ENCODE results near the gene VPS39. TPM values are rescaled to one million over a fixed set of nuclear protein-coding genes. Genes with fewer than 3 reads are reported as not detected.
A peak's percentile ranks its signal among the peaks of the same experiment; 100 is the strongest.

Gene VPS39
- total RNA-seq, 1 donor from 2014 or later: 79.9 TPM

GRCh38 chr15:42185801-42186200 is 22.3 kb downstream of the VPS39 start:
- peaks cover 99% of the 10 kb centered on the region for H3K36me3 ChIP-seq
- no peak overlapping the region for H3K4me3 ChIP-seq
- no peaks in the 10 kb centered on the region for H3K4me1 ChIP-seq
- no peak for TF ChIP-seq CTCF (IDR thresholded peaks at IDR 0.05)
- H3K27ac ChIP-seq: no peak overlapping the region
- no peak for DNase-seq
- intact Hi-C loops (cut with DNase I): no loop called here
- no peak for ATAC-seq
- no peaks in the 10 kb centered on the region for H3K9me3 ChIP-seq
- no peaks in the 10 kb centered on the region for H3K27me3 ChIP-seq (ENCODE audit: low read depth)

GRCh38 chr15:42184736-42185135 is 23.4 kb downstream of the VPS39 start:
- Histone ChIP-seq H3K4me1 (no peaks in the 10 kb centered on the region), H3K4me3 (no peak overlapping the region), H3K27ac (no peak overlapping the region), H3K27me3 (ENCODE audit: low read depth) (no peaks in the 10 kb centered on the region), H3K36me3 (peaks cover 99% of the 10 kb centered on the region), H3K9me3 (no peaks in the 10 kb centered on the region)
- ATAC-seq (no peak), DNase-seq (no peak)
- intact Hi-C loops (cut with DNase I): no loop called here
- no peak for TF ChIP-seq CTCF (IDR thresholded peaks at IDR 0.05)

GRCh38 chr15:42184296-42184695 is 23.8 kb downstream of the VPS39 start:
- no peak for TF ChIP-seq CTCF (IDR thresholded peaks at IDR 0.05)
- no peak overlapping the region for H3K4me3 ChIP-seq
- peaks cover 98% of the 10 kb centered on the region for H3K36me3 ChIP-seq
- ATAC-seq: peak; percentile 68 to 78
- intact Hi-C loops (cut with DNase I): no loop called here
- no peak overlapping the region for H3K27ac ChIP-seq
- no peaks in the 10 kb centered on the region for H3K27me3 ChIP-seq (ENCODE audit: low read depth)
- H3K4me1 ChIP-seq: no peaks in the 10 kb centered on the region
- no peaks in the 10 kb centered on the region for H3K9me3 ChIP-seq
- DNase-seq: peak; percentile 53

GRCh38 chr15:42182961-42183360 is 25.1 kb downstream of the VPS39 start:
- no peaks in the 10 kb centered on the region for H3K27me3 ChIP-seq (ENCODE audit: low read depth)
- intact Hi-C loops (cut with DNase I): no loop called here
- no peak for TF ChIP-seq CTCF (IDR thresholded peaks at IDR 0.05)
- DNase-seq: peak; percentile 81
- H3K4me3 ChIP-seq: no peak overlapping the region
- H3K9me3 ChIP-seq: no peaks in the 10 kb centered on the region
- ATAC-seq: peak; percentile 75 to 81
- H3K27ac ChIP-seq: peak overlapping the region; percentile 39
- H3K36me3 ChIP-seq: peaks cover 98% of the 10 kb centered on the region
- no peaks in the 10 kb centered on the region for H3K4me1 ChIP-seq

- Histone ChIP-seq H3K4me3 (no peak overlapping the region), H3K27me3 (ENCODE audit: low read depth) (no peaks in the 10 kb centered on the region), H3K36me3 (peaks cover 98% of the 10 kb centered on the region), H3K9me3 (no peaks in the 10 kb centered on the region), H3K4me1 (no peaks in the 10 kb centered on the region), H3K27ac (peak overlapping the region; percentile 39)
- TF ChIP-seq CTCF (IDR thresholded peaks at IDR 0.05): no peak
- ATAC-seq (peak in 1 of 2 donors; percentile 41), DNase-seq (no peak)
- intact Hi-C loops (cut with DNase I): no loop called here
These were observed 25.7 kb downstream of the VPS39 start for GRCh38 chr15:42182328-42182886.
